Heart left ventricle (tissue), 16 donors: Measurements from ENCODE around the gene MVD. TPM values are rescaled to one million over a fixed set of nuclear protein-coding genes. Genes with fewer than 3 reads are reported as not detected.
A peak's percentile ranks its signal among the peaks of the same experiment; 100 is the strongest.

Source experiments
- ATAC-seq, 4 donors: fragments of 200-7000 bp; cut with Tn5 transposase; one replicate each; pipeline ENCODE4 v1.9.1; 2020 to 2022; ENCODE audit warnings: moderate library complexity in 4 of 4, mild to moderate bottlenecking in 3 of 4, moderate number of reproducible peaks in 1 of 4
- DNase-seq, 5 donors: peaks; one replicate each; pipeline ENCODE4 v3.0.0-alpha.2; 2020
- H3K27ac ChIP-seq, 12 donors: fragments of 200-600 bp; sonication (generic) in 4 of 12; one replicate each; pipeline versions ENCODE4 v1.5.0 to v1.8.0; 2016 to 2022; ENCODE audit warnings: mild to moderate bottlenecking in 2 of 12
- H3K27me3 ChIP-seq, 9 donors: fragments of 200-600 bp; sonication (generic) in 2 of 9; one replicate each; pipeline versions ENCODE4 v1.5.1 to v1.8.0; 2016 to 2022; ENCODE audit warnings: mild to moderate bottlenecking in 3 of 9
- H3K36me3 ChIP-seq, 9 donors: fragments of 200-600 bp; sonication (generic) in 2 of 9; one replicate each; pipeline versions ENCODE4 v1.5.0 to v1.8.0; 2018 to 2022; ENCODE audit warnings: mild to moderate bottlenecking in 2 of 9
- H3K4me1 ChIP-seq, 12 donors: fragments of 200-600 bp; sonication (generic) in 4 of 12; one replicate each; pipeline versions ENCODE4 v1.5.0 to v1.8.0; 2016 to 2022; ENCODE audit warnings: mild to moderate bottlenecking in 3 of 12
- H3K4me3 ChIP-seq, 12 donors: fragments of 200-600 bp; sonication (generic) in 4 of 12; one replicate each; pipeline versions ENCODE4 v1.5.0 to v1.8.0; 2017 to 2022; ENCODE audit warnings: mild to moderate bottlenecking in 9 of 12, moderate library complexity in 4 of 12
- H3K9me3 ChIP-seq, 12 donors: fragments of 200-600 bp; sonication (generic) in 4 of 12; one replicate each; pipeline versions ENCODE4 v1.5.0 to v1.8.0; 2016 to 2022; ENCODE audit warnings: mild to moderate bottlenecking in 1 of 12
- POLR2A ChIP-seq, 2 donors: fragments of 450-650 bp; IDR thresholded peaks; one replicate each; pipeline ENCODE4 v1.6.1; 2017; ENCODE audit warnings: antibody characterized with exemption in 2 of 2, mild to moderate bottlenecking in 2 of 2, moderate library complexity in 2 of 2
- WGBS, 4 donors: extraction: QIAGEN DNeasy Blood & Tissue Kit in 2 of 4; methylation state at CpG; one replicate each; pipeline versions ENCODE4 v1.1.5 to v1.1.7; 2013 to 2018; 5-methylcytosine and 5-hydroxymethylcytosine counted together
- intact Hi-C, 10 donors: fragments of 100-400 bp; cut with DNase I; formaldehyde crosslinking; loops; one replicate each; pipeline versions ENCODE4 v1.11.1 to v1.14.2; 2022
- polyA plus RNA-seq, 2 donors: library from polyadenylated mRNA; stranded (reverse); fragments of 200-250 nt; gene quantifications; one replicate each; pipeline ENCODE4 v1.2.3, GENCODE V29; 2013
- total RNA-seq, 9 donors: library from RNA; depleted of rRNA in 2 of 9; stranded (reverse); fragments of >200 nt in 2 of 9; fragmentation: NEBNext Ultra II Directional in 3 of 9; extraction: Animal tissue kit (Norgen Biotek cat#: 25700) in 3 of 9; gene quantifications; one replicate each; pipeline versions ENCODE4 v1.1.0 to v1.2.4, GENCODE V29; 2016 to 2023
- TF ChIP-seq, protein P1 (sequence below), 12 donors: fragments of 200-600 bp; sonication (generic) in 4 of 12; IDR thresholded peaks; one replicate each; pipeline versions ENCODE4 v1.5.0 to v1.8.0; 2018 to 2022; ENCODE audit warnings: antibody characterized with exemption in 12 of 12, mild to moderate bottlenecking in 5 of 12
- donor health status: ischemic (EF 13 %, LVEDD 7.1; RV severe dilation, severe dysfunction).
- donor health status: healthy with polysubstance abuse.
- donor health status: DM: no; HTN: yes; CAD: no.
- donor health status: DM: no; HTN: no; CAD: no.
- donor health status: ischemic (EF 25% LVEDD 6.9; RV normal size, moderate dysfunction).
- donor health status: ischemic (EF 25% LVEDD 5.7; RV mildly dilated, moderate dysfunction).
- donor health status: healthy.
- donor health status: DM: yes; HTN: yes; CAD: no.
- donor health status: ischemic (EF 35%, LVEDD 5.7; RV mildly dilated, moderate dysfunction).
- donor health status: nonischemic (EF 11% LVEDD 7.7; RV severe dilation, severe dysfunction).
- donor health status: DM: yes; HTN: yes; CAD: no.
- donor health status: PGD.
- donor health status: ischemic (EF 29% LVEDD 5.4; RV normal size, mild dysfunction).
- donor health status: nonischemic (EF 23%, LVEDD 6.1; RV moderate dilation, normal function).

MVD gene
- total and polyA plus RNA-seq, 11 donors, result 17.5 to 41.2 (median 21.0) TPM

DNA sequence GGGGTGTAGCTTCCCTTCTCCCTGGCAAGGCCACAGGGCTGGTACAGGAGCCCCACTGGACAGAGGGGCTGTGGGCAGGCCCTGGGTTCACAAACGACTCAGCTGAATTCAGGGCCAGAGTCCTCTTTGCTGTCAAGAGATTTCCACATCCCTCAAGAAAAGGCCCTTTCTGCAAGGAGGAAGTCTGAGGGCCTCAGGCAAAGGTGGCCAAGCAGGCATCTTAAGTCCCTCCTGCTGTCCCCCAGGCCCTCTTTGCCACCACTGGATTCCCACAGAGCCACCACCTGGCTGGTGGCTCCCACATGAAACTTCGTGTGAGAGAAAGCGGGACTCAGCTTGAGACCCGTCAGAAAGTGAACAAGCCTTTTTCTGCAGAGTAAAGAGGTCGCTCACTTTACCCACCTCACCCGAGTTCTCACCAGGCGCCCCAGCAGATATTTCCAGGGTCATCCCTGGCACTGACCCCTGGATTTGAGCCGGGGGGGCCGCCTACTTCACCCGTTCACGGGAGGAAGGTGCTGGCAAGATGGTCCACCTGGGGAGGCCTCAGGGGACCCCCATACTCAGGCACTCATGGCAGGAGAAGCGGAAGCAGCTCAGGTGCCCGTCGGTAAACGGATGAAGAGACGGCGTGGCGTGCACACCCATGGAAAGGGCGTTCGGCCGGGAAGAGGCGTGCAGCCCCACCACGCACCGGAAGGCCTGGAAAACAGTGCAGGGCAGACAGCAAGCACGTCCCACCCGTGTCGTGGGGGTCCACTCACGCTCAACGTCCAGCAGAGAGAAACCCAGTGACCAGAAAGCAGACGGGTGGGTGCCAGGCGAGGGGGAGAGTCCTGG, 39.7 kb upstream of the MVD start:
- H3K27me3 ChIP-seq, result no peaks in the 10 kb centered on the region
- intact Hi-C loops, result loop anchor here in 3 of 10 donors (5.0 to 10.0 kb wide), 3 partner anchors 50 to 248 kb away; partner anchors contain the start of genes CYBA (in 1 of the 3) and ZFPM1 (in 1 of the 3)
- peak overlapping the region in 6 of 12 donors; percentile 7 to 99 (median 25) for H3K4me3 ChIP-seq
- H3K27ac ChIP-seq, result peak overlapping the region in 11 of 12 donors; percentile 66 to 97 (median 77)
- DNase-seq, result no peak
- 80 to 85% (median 83%) methylated on average over 30 to 31 of the region's 31 CpGs for WGBS, 4 donors
- ATAC-seq, result no peak
- TF ChIP-seq, protein P1, sequence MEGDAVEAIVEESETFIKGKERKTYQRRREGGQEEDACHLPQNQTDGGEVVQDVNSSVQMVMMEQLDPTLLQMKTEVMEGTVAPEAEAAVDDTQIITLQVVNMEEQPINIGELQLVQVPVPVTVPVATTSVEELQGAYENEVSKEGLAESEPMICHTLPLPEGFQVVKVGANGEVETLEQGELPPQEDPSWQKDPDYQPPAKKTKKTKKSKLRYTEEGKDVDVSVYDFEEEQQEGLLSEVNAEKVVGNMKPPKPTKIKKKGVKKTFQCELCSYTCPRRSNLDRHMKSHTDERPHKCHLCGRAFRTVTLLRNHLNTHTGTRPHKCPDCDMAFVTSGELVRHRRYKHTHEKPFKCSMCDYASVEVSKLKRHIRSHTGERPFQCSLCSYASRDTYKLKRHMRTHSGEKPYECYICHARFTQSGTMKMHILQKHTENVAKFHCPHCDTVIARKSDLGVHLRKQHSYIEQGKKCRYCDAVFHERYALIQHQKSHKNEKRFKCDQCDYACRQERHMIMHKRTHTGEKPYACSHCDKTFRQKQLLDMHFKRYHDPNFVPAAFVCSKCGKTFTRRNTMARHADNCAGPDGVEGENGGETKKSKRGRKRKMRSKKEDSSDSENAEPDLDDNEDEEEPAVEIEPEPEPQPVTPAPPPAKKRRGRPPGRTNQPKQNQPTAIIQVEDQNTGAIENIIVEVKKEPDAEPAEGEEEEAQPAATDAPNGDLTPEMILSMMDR (IDR thresholded peaks at IDR 0.05), result no peak
- TF ChIP-seq POLR2A (IDR thresholded peaks at IDR 0.05), result no peak
- H3K4me1 ChIP-seq, result peaks cover 4 to 77% (median 58%) of the 10 kb centered on the region in 12 donors
- peaks cover 0 to 28% (median 25%) of the 10 kb centered on the region in 9 donors for H3K36me3 ChIP-seq
- no peaks in the 10 kb centered on the region for H3K9me3 ChIP-seq

DNA sequence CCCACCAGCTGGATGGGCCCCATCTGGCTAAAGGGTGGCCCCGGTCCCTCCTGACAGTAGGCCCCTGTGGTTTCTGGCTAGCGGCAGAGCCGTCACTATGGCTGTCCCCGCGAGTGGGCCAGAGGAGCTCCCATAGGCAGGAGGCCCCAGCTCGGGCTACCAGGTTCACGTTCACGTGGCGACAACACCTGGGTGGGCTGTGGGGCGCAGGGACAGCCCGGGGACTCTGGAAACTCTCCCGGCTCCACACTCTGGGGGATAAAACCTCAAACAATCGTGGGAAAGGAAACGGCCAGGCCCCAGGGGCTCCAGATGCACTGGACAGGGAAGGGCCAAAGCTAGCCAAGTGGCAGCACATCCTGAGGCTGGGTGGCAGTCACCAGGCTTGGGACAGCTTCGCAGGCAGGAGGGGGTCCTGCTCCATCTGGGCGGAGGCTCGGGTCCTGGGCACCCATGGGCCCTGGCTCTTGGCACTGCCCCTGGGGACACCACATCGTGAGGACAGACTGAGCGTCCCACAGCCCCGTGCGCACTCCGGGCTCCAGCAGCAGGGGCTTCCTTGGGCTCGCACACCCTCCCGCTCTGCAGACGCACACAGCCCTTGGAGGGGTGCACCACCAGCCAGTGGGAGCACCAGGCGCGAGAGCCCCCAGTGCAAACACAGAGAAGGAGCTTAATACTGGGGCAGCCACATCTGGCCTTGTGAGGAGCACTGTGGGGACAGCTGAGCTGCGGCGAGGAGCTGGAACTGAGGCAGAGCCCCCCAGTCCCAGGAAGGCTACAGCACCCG, 38.9 kb upstream of the MVD start:
- Histone ChIP-seq H3K4me1 (peaks cover 4 to 69% (median 50%) of the 10 kb centered on the region in 12 donors), H3K27me3 (no peaks in the 10 kb centered on the region), H3K36me3 (peaks cover 0 to 36% (median 33%) of the 10 kb centered on the region in 9 donors), H3K27ac (peak overlapping the region; percentile 54 to 97 (median 76)), H3K4me3 (peak overlapping the region in 9 of 12 donors; percentile 13 to 99 (median 28)), H3K9me3 (no peaks in the 10 kb centered on the region)
- 45 to 61% (median 52%) methylated on average over 7 to 30 of the region's 30 CpGs for WGBS, 4 donors
- intact Hi-C loops, result loop anchor here in 3 of 10 donors (5.0 to 10.0 kb wide), 3 partner anchors 49 to 247 kb away; partner anchors contain the start of genes CYBA (in 1 of the 3) and ZFPM1 (in 1 of the 3)
- DNase-seq (peak in 1 of 5 donors; percentile 44), ATAC-seq (peak in 1 of 4 donors; percentile 23)
- TF ChIP-seq, protein P1 (IDR thresholded peaks at IDR 0.05), result no peak
- TF ChIP-seq POLR2A (IDR thresholded peaks at IDR 0.05), result no peak

- Histone ChIP-seq H3K36me3 (peaks cover 0 to 45% (median 39%) of the 10 kb centered on the region in 9 donors), H3K27ac (peak overlapping the region; percentile 54 to 97 (median 76)), H3K27me3 (no peaks in the 10 kb centered on the region), H3K9me3 (no peaks in the 10 kb centered on the region), H3K4me1 (peaks cover 4 to 66% (median 49%) of the 10 kb centered on the region in 12 donors), H3K4me3 (peak overlapping the region in 9 of 12 donors; percentile 13 to 99 (median 32))
- TF ChIP-seq POLR2A (IDR thresholded peaks at IDR 0.05), result peak in 1 of 2 donors; percentile 15
- TF ChIP-seq, protein P1 (IDR thresholded peaks at IDR 0.05), result no peak
- intact Hi-C loops, result loop anchor here in 3 of 10 donors (5.0 to 10.0 kb wide), 3 partner anchors 49 to 246 kb away; partner anchors contain the start of genes CYBA (in 1 of the 3) and ZFPM1 (in 1 of the 3)
- peak; percentile 94 to 97 (median 96) for DNase-seq
- peak; percentile 81 to 91 (median 83) for ATAC-seq
- WGBS, 4 donors, result 37 to 55% (median 50%) methylated on average over 28 to 42 of the region's 42 CpGs
These were observed 38.0 kb upstream of the MVD start for GRCh38 chr16:88700636-88701482.
